ENCODE results near the gene DAZL. TPM values are rescaled to one million over a fixed set of nuclear protein-coding genes. Genes with fewer than 3 reads are reported as not detected.

Gene DAZL
- total RNA-seq, 1 experiment from 2014 or later, result not detected

- no peak overlapping the region for H3K27ac Mint-ChIP-seq (ENCODE audit: unreplicated experiment)
- TF ChIP-seq CTCF (IDR thresholded peaks at IDR 0.05; ENCODE audit: unreplicated experiment), result no peak
- BruUV-seq (replicated peaks), result no TSS peak
- no peaks in the 10 kb centered on the region for H3K9me3 Mint-ChIP-seq (ENCODE audit: low read depth, unreplicated experiment)
- H3K27me3 Mint-ChIP-seq (ENCODE audit: unreplicated experiment), result peaks cover 67% of the 10 kb centered on the region
- no peaks in the 10 kb centered on the region for H3K36me3 Mint-ChIP-seq (ENCODE audit: insufficient read depth, unreplicated experiment)
- peaks cover 5% of the 10 kb centered on the region for H3K4me1 Mint-ChIP-seq (ENCODE audit: low read depth, unreplicated experiment)
- intact Hi-C loops (cut with micrococcal nuclease; ENCODE audit: unreplicated experiment), result no loop called here
- DNase-seq, result no peak
- no peak overlapping the region for H3K4me3 Mint-ChIP-seq (ENCODE audit: low read depth, unreplicated experiment)
- CTCF ChIA-PET, result no interaction called here
Observed at GRCh38 chr3:16548721-16549120, 56.5 kb downstream of the DAZL start.

GRCh38 chr3:16547561-16548357 lies 57.5 kb downstream of the DAZL start:
- no TSS peak for BruUV-seq (replicated peaks)
- H3K4me3 Mint-ChIP-seq (ENCODE audit: low read depth, unreplicated experiment), result no peak overlapping the region

GRCh38 chr3:16546186-16547010 lies 58.8 kb downstream of the DAZL start:
- no TSS peak for BruUV-seq (replicated peaks)
- TF ChIP-seq CTCF (IDR thresholded peaks at IDR 0.05; ENCODE audit: unreplicated experiment), result no peak
- Mint-ChIP-seq H3K36me3 (ENCODE audit: insufficient read depth, unreplicated experiment) (no peaks in the 10 kb centered on the region), H3K9me3 (ENCODE audit: low read depth, unreplicated experiment) (no peaks in the 10 kb centered on the region), H3K4me3 (ENCODE audit: low read depth, unreplicated experiment) (no peak overlapping the region), H3K27me3 (ENCODE audit: unreplicated experiment) (peaks cover 74% of the 10 kb centered on the region), H3K27ac (ENCODE audit: unreplicated experiment) (no peak overlapping the region), H3K4me1 (ENCODE audit: low read depth, unreplicated experiment) (peaks cover 5% of the 10 kb centered on the region)
- no peak for DNase-seq
- intact Hi-C loops (cut with micrococcal nuclease; ENCODE audit: unreplicated experiment), result no loop called here
- CTCF ChIA-PET, result interaction anchor here (1.0 kb wide), 1 partner anchor 298 kb away, joined by 3 read pairs; no protein-coding TSS in a partner anchor

More at GRCh38 chr3:16547561-16548357, 57.5 kb downstream of the DAZL start:
- intact Hi-C loops (cut with micrococcal nuclease; ENCODE audit: unreplicated experiment), result no loop called here
- no peaks in the 10 kb centered on the region for H3K9me3 Mint-ChIP-seq (ENCODE audit: low read depth, unreplicated experiment)
- TF ChIP-seq CTCF (IDR thresholded peaks at IDR 0.05; ENCODE audit: unreplicated experiment), result no peak
- H3K4me1 Mint-ChIP-seq (ENCODE audit: low read depth, unreplicated experiment), result peaks cover 5% of the 10 kb centered on the region
- no peak overlapping the region for H3K27ac Mint-ChIP-seq (ENCODE audit: unreplicated experiment)
- CTCF ChIA-PET, result interaction anchor here (1.0 kb wide), 1 partner anchor 300 kb away, joined by 3 read pairs; no protein-coding TSS in a partner anchor
- peaks cover 75% of the 10 kb centered on the region for H3K27me3 Mint-ChIP-seq (ENCODE audit: unreplicated experiment)
- no peaks in the 10 kb centered on the region for H3K36me3 Mint-ChIP-seq (ENCODE audit: insufficient read depth, unreplicated experiment)
- DNase-seq, result no peak

GRCh38 chr3:16545413-16546185 lies 59.6 kb downstream of the DAZL start:
- Mint-ChIP-seq H3K27ac (ENCODE audit: unreplicated experiment) (no peak overlapping the region), H3K36me3 (ENCODE audit: insufficient read depth, unreplicated experiment) (no peaks in the 10 kb centered on the region), H3K9me3 (ENCODE audit: low read depth, unreplicated experiment) (no peaks in the 10 kb centered on the region), H3K4me3 (ENCODE audit: low read depth, unreplicated experiment) (no peak overlapping the region), H3K4me1 (ENCODE audit: low read depth, unreplicated experiment) (no peaks in the 10 kb centered on the region), H3K27me3 (ENCODE audit: unreplicated experiment) (peaks cover 82% of the 10 kb centered on the region)
- TF ChIP-seq CTCF (IDR thresholded peaks at IDR 0.05; ENCODE audit: unreplicated experiment), result no peak
- intact Hi-C loops (cut with micrococcal nuclease; ENCODE audit: unreplicated experiment), result no loop called here
- CTCF ChIA-PET, result interaction anchor here (0.6 kb wide), 1 partner anchor 257 kb away, joined by 3 read pairs; no protein-coding TSS in a partner anchor
- DNase-seq, result no peak
- BruUV-seq (replicated peaks), result no TSS peak

Data from Calu3 (cell line).